ENCODE results near the gene RXYLT1.

Gene RXYLT1

DNA sequence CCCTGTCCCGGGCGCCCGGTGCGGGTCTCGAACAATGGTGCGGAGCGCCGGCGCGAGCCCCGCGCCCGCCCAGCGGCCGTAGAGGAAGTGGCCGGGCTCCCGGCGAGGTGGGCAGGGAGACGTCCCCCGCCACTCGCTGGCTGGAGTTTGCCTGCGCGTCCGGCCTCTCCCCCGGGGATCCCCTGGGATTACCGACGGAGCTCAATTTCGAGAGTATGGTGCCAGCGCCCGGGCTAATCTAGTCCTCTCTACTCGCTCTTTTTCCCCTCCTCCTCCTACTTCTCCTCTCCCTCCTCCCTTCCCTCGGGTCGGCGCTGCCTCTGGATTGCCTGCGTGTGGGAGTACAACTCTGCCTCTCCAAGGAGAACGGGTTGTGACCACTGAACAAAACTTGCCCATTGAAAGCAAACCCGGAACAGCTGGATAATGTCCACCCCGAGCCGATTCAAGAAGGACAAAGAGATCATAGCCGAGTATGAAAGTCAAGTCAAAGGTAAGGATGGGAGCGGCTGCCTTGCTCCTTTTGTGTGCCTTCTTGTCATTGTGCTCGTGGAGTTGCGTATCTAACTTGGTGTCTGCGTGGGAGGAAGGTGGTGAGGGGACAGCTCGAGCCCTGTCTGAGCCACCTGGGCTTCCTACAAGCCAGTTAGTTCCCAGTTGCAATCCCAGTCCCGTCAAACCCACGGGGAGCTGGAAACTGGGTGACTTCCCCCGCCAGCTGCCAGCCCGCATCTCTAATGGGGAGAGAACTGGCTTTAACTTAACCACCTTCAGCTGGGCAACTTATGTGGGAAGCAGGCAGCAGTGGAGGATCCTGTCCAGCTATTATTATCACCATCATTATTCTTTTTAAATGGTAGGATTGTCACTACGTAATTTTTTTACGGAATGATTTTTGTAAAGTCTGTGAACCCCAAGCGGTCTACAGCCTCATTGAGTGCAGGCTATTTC, 65.0 kb downstream of the RXYLT1 start, which contains the start of gene SRGAP1:
SRGAP1 (plus strand) TSS at position 310 of the 951 bp plus-strand sequence; CDS start at position 427, 117 bp downstream.
- DNase-seq, result peak; percentile 67

DNA sequence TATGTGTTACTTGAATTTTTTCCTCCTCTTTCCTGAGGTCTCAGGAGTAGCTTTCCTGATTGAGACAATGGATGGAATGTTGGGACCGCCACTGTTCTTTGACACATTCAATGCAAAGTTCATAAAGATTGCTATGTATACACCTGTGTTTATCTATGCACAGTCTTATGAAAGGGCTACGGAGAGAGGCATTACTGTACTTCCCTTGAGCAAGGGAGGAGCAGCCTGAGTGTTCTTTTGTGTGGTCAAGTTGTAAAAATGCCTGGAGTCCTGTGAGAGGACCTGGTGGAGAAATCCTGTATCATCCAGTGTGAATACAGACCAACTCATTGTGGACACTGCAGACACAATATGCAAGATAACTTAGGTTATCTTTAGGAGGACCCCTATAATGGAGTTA, 66.0 kb downstream of the RXYLT1 start:
- peak; percentile 54 for DNase-seq

DNA sequence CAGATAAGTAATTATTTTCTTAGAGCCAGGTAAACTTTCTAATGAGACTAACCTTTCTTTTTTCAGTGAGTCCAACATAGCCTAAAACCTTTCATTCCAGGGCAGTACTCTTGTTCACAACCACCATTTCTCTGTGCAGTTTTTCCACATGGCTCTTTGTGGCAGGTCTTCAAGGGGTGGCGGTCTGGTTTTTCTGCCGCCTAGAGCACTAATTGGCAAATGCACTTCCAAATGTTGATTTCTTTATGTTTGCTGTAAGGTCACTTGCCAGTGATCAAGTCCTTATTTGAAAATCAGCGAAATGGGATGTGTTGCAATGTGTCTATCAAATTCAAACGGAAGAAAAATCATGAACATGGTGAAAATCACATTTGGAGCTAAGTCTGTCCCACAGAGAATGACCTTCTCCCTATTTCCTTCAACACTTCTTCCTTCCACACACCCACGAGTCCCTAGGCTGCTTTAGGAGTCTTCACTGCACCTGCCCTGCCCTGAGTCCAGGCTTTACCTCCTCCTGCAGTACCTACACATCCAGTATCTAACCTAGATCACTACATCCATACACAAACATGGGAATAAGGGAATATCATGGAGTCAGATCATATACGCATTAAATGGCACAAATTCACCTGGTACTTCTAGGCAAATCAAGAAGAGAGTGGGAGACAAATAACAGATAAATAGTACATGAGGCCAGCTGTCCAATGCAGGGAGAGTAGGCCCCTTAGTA, 66.7 kb downstream of the RXYLT1 start:
- peak; percentile 46 for DNase-seq

DNA sequence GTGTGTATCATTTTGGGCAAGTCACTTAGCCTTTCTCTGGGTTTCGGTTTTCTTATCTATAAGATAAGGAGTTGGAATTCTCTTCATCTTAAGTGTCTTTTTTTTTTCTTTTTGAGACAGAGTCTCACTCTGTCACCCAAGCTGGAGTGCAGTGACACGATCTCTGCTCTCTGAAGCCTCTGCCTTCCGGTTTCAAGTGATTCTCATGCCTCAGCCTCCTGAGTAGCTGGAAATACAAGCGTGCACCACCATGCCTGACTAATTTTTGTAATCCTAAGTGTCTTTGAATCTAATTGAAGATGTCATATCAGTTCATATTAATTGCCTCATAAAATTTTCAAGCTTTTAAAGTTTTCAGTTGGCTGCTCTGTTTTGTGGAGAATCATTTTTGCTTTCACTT, 68.7 kb downstream of the RXYLT1 start:
- no peak for DNase-seq

DNA sequence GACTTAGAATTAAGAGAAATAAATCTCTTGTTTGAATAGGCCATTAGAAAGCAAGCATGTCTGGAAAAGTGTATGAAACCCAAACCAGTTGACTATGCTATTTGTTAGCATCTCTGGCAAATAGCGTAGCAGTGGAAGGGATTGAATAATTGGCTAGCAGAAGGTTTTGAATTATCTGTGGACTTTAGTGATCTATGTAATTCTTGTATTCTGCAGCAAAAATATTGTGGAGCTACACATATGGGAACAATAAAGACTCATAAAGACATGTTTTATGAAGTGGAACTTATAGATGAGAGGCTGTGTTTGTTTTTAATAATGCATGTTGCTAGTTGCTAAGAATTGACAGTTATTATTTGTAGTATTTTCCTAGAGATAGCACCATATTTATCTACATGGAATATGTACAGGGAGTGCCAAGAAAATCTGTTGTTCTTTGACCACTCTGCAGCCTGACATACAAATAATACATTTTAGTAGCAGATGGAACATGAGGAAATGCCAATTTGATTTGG, 69.5 kb downstream of the RXYLT1 start:
- DNase-seq, result no peak

- DNase-seq, result no peak
Measured at GRCh38 chr12:63849641-63850040, 69.9 kb downstream of the RXYLT1 start.

DNA sequence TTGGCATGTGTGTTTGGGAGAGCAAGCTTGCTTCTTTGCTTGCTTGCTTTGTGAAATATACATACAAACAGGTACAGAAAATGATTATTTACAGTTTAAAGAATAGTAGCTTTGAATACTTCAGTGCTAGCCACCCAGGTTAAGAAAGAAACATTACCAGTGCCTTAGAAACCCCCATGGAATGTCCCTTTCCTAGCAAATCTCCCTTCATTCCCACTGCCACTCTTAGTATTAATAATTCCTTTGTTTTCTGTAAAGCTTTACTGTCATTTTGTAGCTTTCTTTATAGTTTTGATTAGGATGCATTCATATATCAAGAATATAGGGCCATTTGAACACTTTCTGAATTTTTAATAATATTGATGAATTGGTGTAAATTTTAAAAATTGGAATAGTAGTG, 74.3 kb downstream of the RXYLT1 start:
- no peak for DNase-seq

GRCh38 chr12:63855299-63855698, 75.6 kb downstream of the RXYLT1 start:
- no peak for DNase-seq

DNA sequence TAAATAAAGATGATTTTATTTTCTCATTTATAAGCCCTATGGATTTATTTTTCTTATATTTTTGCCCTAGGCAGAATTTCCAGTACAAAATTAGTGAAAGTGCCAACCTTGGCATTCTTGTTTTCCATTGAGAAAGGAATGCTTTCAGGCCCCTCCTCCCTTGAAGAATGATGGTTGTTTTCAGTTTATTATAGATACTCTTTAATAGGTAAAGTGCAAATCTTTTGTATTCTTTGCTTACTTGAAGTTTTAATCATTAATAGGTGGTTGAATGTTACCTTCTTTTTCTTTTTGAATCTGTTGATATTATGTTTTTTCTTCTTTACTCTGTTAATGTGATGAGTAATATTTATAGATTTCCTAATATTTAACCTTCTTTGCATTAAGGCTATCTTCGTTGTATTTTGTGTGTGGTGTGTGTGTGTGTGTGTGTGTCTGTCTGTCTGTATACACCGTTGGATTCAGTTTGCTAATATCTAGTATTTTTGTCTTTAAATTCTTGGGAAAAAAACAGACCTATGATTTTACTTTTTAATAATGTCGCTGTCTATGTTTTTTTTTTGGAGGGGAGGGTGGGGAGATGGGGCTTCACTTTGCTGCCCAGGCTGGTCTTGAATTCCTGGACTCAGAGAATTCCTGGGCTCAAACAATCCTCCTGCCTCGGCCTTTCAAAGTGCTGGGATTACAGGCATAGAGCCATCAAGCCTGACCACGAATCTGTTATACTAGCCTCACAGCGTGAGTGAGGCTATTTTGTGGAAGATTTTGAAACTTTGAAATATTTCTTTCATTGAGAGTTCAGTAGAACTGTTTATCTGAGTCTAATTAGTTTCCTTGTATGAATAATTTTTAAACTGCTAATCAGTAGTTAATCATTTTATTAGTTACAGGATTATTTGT, 78.3 kb downstream of the RXYLT1 start:
- no peak for DNase-seq

Data from NCI-H510A treated with DMSO at 0.1 percent for 48 hours (cell line).